Measurements from ENCODE around the gene DYSF. TPM values are rescaled to one million over a fixed set of nuclear protein-coding genes. Genes with fewer than 3 reads are reported as not detected.

DYSF gene
- total and polyA plus RNA-seq, 2 donors (not counting 1 experiment from before 2014, with no cell fraction given), result 0.17 to 0.43 TPM

- no peak overlapping the region for H3K4me2 ChIP-seq (replicated peaks; ENCODE audit: low read depth, low read length, poor library complexity, severe bottlenecking)
Measured at GRCh38 chr2:71548646-71549425, 95.5 kb downstream of the DYSF start.

More at GRCh38 chr2:71548646-71549425, 95.5 kb downstream of the DYSF start:
- ChIA-PET CTCF (interaction anchor here (0.8 to 1.8 kb wide), 3 partner anchors 13 to 601 kb away, joined by 3 to 4 read pairs (median 4); no protein-coding TSS in a partner anchor), POLR2A (no interaction called here)
- ATAC-seq (ENCODE audit: low read depth) (no peak), DNase-seq (peak; percentile 62)
- H3K4me1 Mint-ChIP-seq, result peaks cover 7% of the 10 kb centered on the region
- WGBS (ENCODE audit: insufficient coverage), result 75% methylated on average over 17 of the region's 21 CpGs
- peaks cover 4% of the 10 kb centered on the region for H3K9me3 Mint-ChIP-seq (ENCODE audit: insufficient read depth)
- Histone ChIP-seq H3K4me3 (ENCODE audit: control extremely low read depth in 1 of 5, extremely low read depth in 1 of 5, insufficient read depth in 1 of 5, low read depth in 2 of 5, low read length in 4 of 5) (no peak overlapping the region), H3K9me3 (ENCODE audit: control extremely low read depth in 1 of 3, control insufficient read depth in 2 of 3, insufficient read depth in 1 of 3, low read length in 2 of 3) (peaks cover 0 to 2% (median 0%) of the 10 kb centered on the region in 3 donors), H3K36me3 (replicated peaks in 1 of 2; ENCODE audit: control extremely low read depth in 1 of 2, control insufficient read depth in 1 of 2, extremely low read depth in 1 of 2, insufficient read depth in 2 of 2, low read length in 1 of 2) (no peaks in the 10 kb centered on the region), H3K27ac (ENCODE audit: low read length in 2 of 2) (no peak overlapping the region), H3K27me3 (replicated peaks in 1 of 4; ENCODE audit: control extremely low read depth in 1 of 4, control insufficient read depth in 3 of 4, insufficient read depth in 4 of 4, low read length in 3 of 4) (peaks cover 0 to 18% (median 7%) of the 10 kb centered on the region in 4 experiments), H4K20me1 (ENCODE audit: control insufficient read depth, insufficient read depth, low read length, poor library complexity, severe bottlenecking) (no peaks in the 10 kb centered on the region), H3K79me2 (ENCODE audit: control insufficient read depth, insufficient read depth, low read length) (no peaks in the 10 kb centered on the region), H2AFZ (ENCODE audit: insufficient read depth, low read depth, low read length, poor library complexity, severe bottlenecking) (no peak overlapping the region), H3K4me1 (ENCODE audit: control insufficient read depth in 2 of 2, insufficient read depth in 2 of 2, low read length in 2 of 2) (peaks cover 5 to 6% of the 10 kb centered on the region in 2 donors), H3K9ac (ENCODE audit: low read length) (no peak overlapping the region)
- H3K4me3 Mint-ChIP-seq, result no peak overlapping the region
- intact Hi-C loops (cut with micrococcal nuclease), result no loop called here
- H3K27ac Mint-ChIP-seq, result no peak overlapping the region
- peaks cover 36% of the 10 kb centered on the region for H3K27me3 Mint-ChIP-seq
- TF ChIP-seq, protein P1, sequence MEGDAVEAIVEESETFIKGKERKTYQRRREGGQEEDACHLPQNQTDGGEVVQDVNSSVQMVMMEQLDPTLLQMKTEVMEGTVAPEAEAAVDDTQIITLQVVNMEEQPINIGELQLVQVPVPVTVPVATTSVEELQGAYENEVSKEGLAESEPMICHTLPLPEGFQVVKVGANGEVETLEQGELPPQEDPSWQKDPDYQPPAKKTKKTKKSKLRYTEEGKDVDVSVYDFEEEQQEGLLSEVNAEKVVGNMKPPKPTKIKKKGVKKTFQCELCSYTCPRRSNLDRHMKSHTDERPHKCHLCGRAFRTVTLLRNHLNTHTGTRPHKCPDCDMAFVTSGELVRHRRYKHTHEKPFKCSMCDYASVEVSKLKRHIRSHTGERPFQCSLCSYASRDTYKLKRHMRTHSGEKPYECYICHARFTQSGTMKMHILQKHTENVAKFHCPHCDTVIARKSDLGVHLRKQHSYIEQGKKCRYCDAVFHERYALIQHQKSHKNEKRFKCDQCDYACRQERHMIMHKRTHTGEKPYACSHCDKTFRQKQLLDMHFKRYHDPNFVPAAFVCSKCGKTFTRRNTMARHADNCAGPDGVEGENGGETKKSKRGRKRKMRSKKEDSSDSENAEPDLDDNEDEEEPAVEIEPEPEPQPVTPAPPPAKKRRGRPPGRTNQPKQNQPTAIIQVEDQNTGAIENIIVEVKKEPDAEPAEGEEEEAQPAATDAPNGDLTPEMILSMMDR (IDR thresholded peaks at IDR 0.05), result peak; percentile 84
- no peak for TF ChIP-seq EZH2 (IDR thresholded peaks at IDR 0.05; ENCODE audit: borderline replicate concordance, insufficient read depth, low read depth, low read length, poor library complexity, severe bottlenecking)

Data from B cell (primary cell).